ENCODE measurements around the gene UGT1A7.
"Not testable (repeated sequence)": the region's sequence is repeated elsewhere in the genome, so short reads cannot be mapped to it uniquely, and the experiment has no call there.

Gene UGT1A7

GRCh38 chr2:233743464-233744259, 62.0 kb downstream of the UGT1A7 start:
- TF ChIP-seq, protein P1, sequence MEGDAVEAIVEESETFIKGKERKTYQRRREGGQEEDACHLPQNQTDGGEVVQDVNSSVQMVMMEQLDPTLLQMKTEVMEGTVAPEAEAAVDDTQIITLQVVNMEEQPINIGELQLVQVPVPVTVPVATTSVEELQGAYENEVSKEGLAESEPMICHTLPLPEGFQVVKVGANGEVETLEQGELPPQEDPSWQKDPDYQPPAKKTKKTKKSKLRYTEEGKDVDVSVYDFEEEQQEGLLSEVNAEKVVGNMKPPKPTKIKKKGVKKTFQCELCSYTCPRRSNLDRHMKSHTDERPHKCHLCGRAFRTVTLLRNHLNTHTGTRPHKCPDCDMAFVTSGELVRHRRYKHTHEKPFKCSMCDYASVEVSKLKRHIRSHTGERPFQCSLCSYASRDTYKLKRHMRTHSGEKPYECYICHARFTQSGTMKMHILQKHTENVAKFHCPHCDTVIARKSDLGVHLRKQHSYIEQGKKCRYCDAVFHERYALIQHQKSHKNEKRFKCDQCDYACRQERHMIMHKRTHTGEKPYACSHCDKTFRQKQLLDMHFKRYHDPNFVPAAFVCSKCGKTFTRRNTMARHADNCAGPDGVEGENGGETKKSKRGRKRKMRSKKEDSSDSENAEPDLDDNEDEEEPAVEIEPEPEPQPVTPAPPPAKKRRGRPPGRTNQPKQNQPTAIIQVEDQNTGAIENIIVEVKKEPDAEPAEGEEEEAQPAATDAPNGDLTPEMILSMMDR (IDR thresholded peaks at IDR 0.05): no peak
- no peak for TF ChIP-seq ZFX (IDR thresholded peaks at IDR 0.05; ENCODE audit: borderline replicate concordance)
- H3K27ac ChIP-seq: peak overlapping the region; percentile 77

- TF ChIP-seq ZFX (IDR thresholded peaks at IDR 0.05; ENCODE audit: borderline replicate concordance): no peak
- TF ChIP-seq, protein P1 (IDR thresholded peaks at IDR 0.05): no peak
- peak overlapping the region; percentile 77 for H3K27ac ChIP-seq
Observed at GRCh38 chr2:233745073-233745755, 63.5 kb downstream of the UGT1A7 start.

DNA sequence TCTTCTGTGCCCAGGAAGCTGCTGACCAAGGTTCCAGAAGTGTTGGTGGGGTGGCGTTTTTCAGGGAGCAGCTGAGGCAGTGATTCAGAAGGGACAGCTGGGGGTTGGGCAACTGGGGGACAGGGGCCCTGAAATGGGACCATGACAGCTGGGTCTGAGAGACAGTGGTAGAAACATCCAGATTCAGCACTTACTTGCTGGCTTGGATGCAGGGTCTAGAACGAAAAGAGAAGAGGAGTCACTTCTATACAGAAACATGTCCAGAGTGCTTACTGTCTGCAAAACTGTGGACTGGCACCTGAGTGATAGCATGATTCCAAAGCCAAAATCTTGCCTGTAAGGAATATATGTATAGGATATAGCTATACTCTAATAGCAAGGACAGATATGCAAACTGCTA, 64.1 kb downstream of the UGT1A7 start:
- peak overlapping the region; percentile 77 for H3K27ac ChIP-seq

DNA sequence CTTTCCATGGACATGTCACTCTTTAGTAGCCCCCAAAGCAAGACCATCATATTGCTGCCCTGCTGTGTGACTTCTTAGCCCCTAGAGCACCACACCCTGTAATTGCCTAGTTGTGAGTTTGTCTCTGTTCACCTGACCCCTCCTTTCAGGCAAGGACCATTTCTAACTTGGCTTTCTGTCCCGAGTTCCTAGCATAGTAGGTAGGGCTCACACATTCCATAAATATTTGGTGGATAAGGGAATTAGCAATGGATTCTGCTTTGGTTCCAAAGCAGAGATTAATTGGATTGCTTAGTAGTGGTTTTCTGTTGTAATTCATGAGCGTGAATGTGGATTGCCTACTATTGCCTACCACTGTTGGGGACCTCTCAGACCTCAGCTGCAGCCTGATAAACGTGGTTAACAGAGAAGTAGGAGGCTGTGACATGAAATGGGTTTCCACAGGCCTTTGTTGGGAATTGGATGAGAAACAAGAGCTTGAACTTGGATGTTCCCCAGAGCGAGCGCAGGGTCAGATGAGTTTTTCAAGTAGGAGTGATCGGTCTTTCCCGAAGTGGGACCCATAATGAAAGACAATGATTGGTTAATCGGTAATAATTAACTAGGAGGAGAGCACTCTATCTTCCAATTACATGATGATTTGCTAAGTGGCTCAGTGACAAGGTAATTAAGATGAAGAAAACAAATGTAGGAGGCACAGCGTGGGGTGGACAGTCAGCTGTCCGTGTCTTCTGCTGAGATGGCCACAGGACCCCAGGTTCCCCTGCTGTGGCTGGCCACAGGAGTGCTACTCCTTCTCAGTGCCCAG, 65.0 kb downstream of the UGT1A7 start:
- TF ChIP-seq, protein P1 (IDR thresholded peaks at IDR 0.05): no peak
- TF ChIP-seq ZFX (IDR thresholded peaks at IDR 0.05; ENCODE audit: borderline replicate concordance): no peak
- H3K27ac ChIP-seq: peak overlapping the region; percentile 77

GRCh38 chr2:233747283-233747544, 65.5 kb downstream of the UGT1A7 start:
- TF ChIP-seq ZFX (IDR thresholded peaks at IDR 0.05; ENCODE audit: borderline replicate concordance): no peak
- TF ChIP-seq, protein P1 (IDR thresholded peaks at IDR 0.05): no peak

DNA sequence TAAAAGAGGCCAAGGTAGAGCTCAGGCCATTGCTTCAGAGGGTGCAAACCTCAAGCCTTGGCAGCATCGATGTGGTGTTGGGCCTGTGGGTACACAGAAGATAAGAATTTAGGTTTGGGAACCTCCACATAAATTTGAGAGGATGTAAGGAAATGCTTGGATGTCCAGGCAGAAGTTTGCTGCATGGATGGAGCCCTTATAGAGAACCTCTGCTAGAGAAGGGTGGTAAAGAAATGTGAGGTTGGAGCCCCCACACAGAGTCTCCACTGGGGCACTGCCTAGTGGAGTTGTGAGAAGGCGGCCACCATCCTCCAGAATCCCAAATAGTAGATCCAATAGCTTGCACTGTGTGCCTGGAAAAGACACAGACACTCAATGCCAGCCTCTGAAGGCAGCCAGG, 69.0 kb downstream of the UGT1A7 start:
- not testable (repeated sequence) for H3K27ac ChIP-seq

More at GRCh38 chr2:233747283-233747544, 65.5 kb downstream of the UGT1A7 start:
- peak overlapping the region; percentile 77; the same call in 1 of the 2 replicates for H3K27ac ChIP-seq

GRCh38 chr2:233751212-233752009, 69.7 kb downstream of the UGT1A7 start:
- not testable (repeated sequence) for H3K27ac ChIP-seq

GRCh38 chr2:233754872-233755611, 73.3 kb downstream of the UGT1A7 start:
- TF ChIP-seq, protein P1 (IDR thresholded peaks at IDR 0.05): no peak
- TF ChIP-seq ZFX (IDR thresholded peaks at IDR 0.05; ENCODE audit: borderline replicate concordance): no peak
- no peak overlapping the region for H3K27ac ChIP-seq

Measured in 22Rv1 (cell line).